B cell (primary cell): ENCODE data around the gene WASF2. TPM values are rescaled to one million over a fixed set of nuclear protein-coding genes. Genes with fewer than 3 reads are reported as not detected.

Experiments used
- ATAC-seq: fragments of 200-7000 bp; cut with Tn5 transposase; one replicate; pipeline ENCODE4 v1.10.0; 2021; ENCODE audit warnings: low read depth, mild to moderate bottlenecking, moderate number of reproducible peaks, moderate library complexity
- CTCF ChIA-PET: fragments of 350-600 bp; sonication (Branson Sonifier 250); formaldehyde crosslinking; loops from one replicate; lab custom pipeline; 2021; ENCODE audit warnings: antibody characterized with exemption, inconsistent platforms; lab: Charles Lee
- POLR2A ChIA-PET: fragments of 350-600 bp; sonication (Branson Sonifier 250); formaldehyde crosslinking; loops from one replicate; lab custom pipeline; 2021; ENCODE audit warnings: antibody characterized with exemption; lab: Charles Lee
- DNase-seq: peaks from one replicate; pipeline ENCODE4 v3.0.0; 2013
- H2AFZ ChIP-seq: 2 replicates; pipeline ENCODE4 v1.6.1; 2012; ENCODE audit warnings: mild to moderate bottlenecking, low read depth, low read length; ENCODE audit not compliant: insufficient read depth, poor library complexity, severe bottlenecking
- H3K27ac ChIP-seq, 2 donors: 1 replicate in 1 of 2; 2 replicates in 1 of 2; pipeline ENCODE4 v1.5.1; 2012 to 2013; ENCODE audit warnings: low read length in 2 of 2, mild to moderate bottlenecking in 2 of 2, moderate library complexity in 1 of 2
- H3K27me3 ChIP-seq, 4 experiments: fragments of 200-600 bp in 1 of 4; sonication (generic) in 1 of 4; replicated peaks in 1 of 4; 1 replicate in 2 of 4; 2 replicates in 2 of 4; pipeline versions ENCODE4 v1.6.1 to v1.7.0; 2013 to 2016; ENCODE audit warnings: low read length in 3 of 4, mild to moderate bottlenecking in 2 of 4, mixed read lengths in 1 of 4, moderate library complexity in 1 of 4; ENCODE audit not compliant: insufficient read depth in 4 of 4, control insufficient read depth in 3 of 4; ENCODE audit errors: control extremely low read depth in 1 of 4
- H3K36me3 ChIP-seq, 2 experiments: replicated peaks in 1 of 2; 1 replicate in 1 of 2; 2 replicates in 1 of 2; pipeline versions ENCODE4 v1.6.1 to v1.7.1; 2013; ENCODE audit warnings: low read length in 1 of 2; ENCODE audit not compliant: insufficient read depth in 2 of 2, control insufficient read depth in 1 of 2; ENCODE audit errors: control extremely low read depth in 1 of 2, extremely low read depth in 1 of 2
- H3K4me1 ChIP-seq, 2 donors: fragments of 200-600 bp in 1 of 2; sonication (generic) in 1 of 2; 1 replicate in 1 of 2; 2 replicates in 1 of 2; pipeline versions ENCODE4 v1.5.1 to v1.6.1; 2013 to 2017; ENCODE audit warnings: low read length in 2 of 2; ENCODE audit not compliant: control insufficient read depth in 2 of 2, insufficient read depth in 2 of 2
- H3K4me2 ChIP-seq: replicated peaks from 2 replicates; pipeline ENCODE3; 2012; ENCODE audit warnings: mild to moderate bottlenecking, low read depth, low read length; ENCODE audit not compliant: poor library complexity, severe bottlenecking
- H3K4me3 ChIP-seq, 5 experiments: fragments of 200-600 bp in 1 of 5; sonication (generic) in 1 of 5; 1 replicate in 3 of 5; 2 replicates in 2 of 5; pipeline versions ENCODE4 v1.5.1 to v1.7.0; 2011 to 2016; ENCODE audit warnings: low read length in 4 of 5, mild to moderate bottlenecking in 4 of 5, low read depth in 2 of 5, control low read depth in 1 of 5, moderate library complexity in 1 of 5; ENCODE audit not compliant: insufficient read depth in 1 of 5; ENCODE audit errors: control extremely low read depth in 1 of 5, extremely low read depth in 1 of 5
- H3K79me2 ChIP-seq: fragments of 200-600 bp; sonication (generic); one replicate; pipeline ENCODE4 v1.6.0; 2016; ENCODE audit warnings: low read length; ENCODE audit not compliant: control insufficient read depth, insufficient read depth
- H3K9ac ChIP-seq: fragments of 200-600 bp; sonication (generic); 2 replicates; pipeline ENCODE4 v1.6.1; 2017; ENCODE audit warnings: mild to moderate bottlenecking, low read length, moderate library complexity
- H3K9me3 ChIP-seq, 3 donors: one replicate each; pipeline versions ENCODE4 v1.6.1 to v1.7.1; 2013; ENCODE audit warnings: low read length in 2 of 3; ENCODE audit not compliant: control insufficient read depth in 2 of 3, insufficient read depth in 1 of 3; ENCODE audit errors: control extremely low read depth in 1 of 3
- H4K20me1 ChIP-seq: 2 replicates; pipeline ENCODE4 v1.6.0; 2012; ENCODE audit warnings: mild to moderate bottlenecking, low read length; ENCODE audit not compliant: insufficient read depth, control insufficient read depth, poor library complexity, severe bottlenecking
- H3K27ac Mint-ChIP-seq: one replicate; pipeline ENCODE4 v1.8.0; 2021; ENCODE audit warnings: mixed read lengths
- H3K27me3 Mint-ChIP-seq: one replicate; pipeline ENCODE4 v1.8.0; 2021; ENCODE audit warnings: mixed read lengths
- H3K4me1 Mint-ChIP-seq: one replicate; pipeline ENCODE4 v1.8.0; 2021; ENCODE audit warnings: mixed read lengths
- H3K4me3 Mint-ChIP-seq: one replicate; pipeline ENCODE4 v1.8.0; 2021; ENCODE audit warnings: mixed read lengths
- H3K9me3 Mint-ChIP-seq: one replicate; pipeline ENCODE4 v1.8.0; 2022; ENCODE audit warnings: mixed read lengths; ENCODE audit not compliant: insufficient read depth
- CTCF ChIP-seq: fragments of 200-600 bp; IDR thresholded peaks from one replicate; pipeline ENCODE4 v1.8.0; 2022; ENCODE audit warnings: antibody characterized with exemption, mild to moderate bottlenecking
- EZH2 ChIP-seq: IDR thresholded peaks from 2 replicates; pipeline ENCODE4 v1.6.1; 2012; ENCODE audit warnings: borderline replicate concordance, low read depth, mild to moderate bottlenecking, moderate library complexity, low read length; ENCODE audit not compliant: insufficient read depth, poor library complexity, severe bottlenecking
- WGBS: methylation state at CpG from one replicate; pipeline ENCODE4 v1.1.5; 2013; ENCODE audit warnings: missing lambda C conversion rate; ENCODE audit not compliant: insufficient coverage; 5-methylcytosine and 5-hydroxymethylcytosine counted together
- intact Hi-C: fragments of 100-400 bp; cut with micrococcal nuclease; formaldehyde crosslinking; loops from one replicate; pipeline ENCODE4 v1.10.0; 2022
- polyA plus RNA-seq: library from polyadenylated mRNA; depleted of rRNA; stranded (reverse); fragments of >200 nt; gene quantifications from 2 replicates; pipeline ENCODE4 v1.2.3, GENCODE V29; 2012
- total RNA-seq, 2 donors: library from RNA; stranded (reverse); fragments of 120-200 nt in 1 of 2; gene quantifications; 1 replicate in 1 of 2; 2 replicates in 1 of 2; pipeline versions ENCODE4 v1.2.3 to v1.2.4, GENCODE V29; 2013 to 2022

The WASF2 gene
- total and polyA plus RNA-seq, 2 donors (not counting 1 experiment from before 2014, with no cell fraction given), result 67.4 to 169 TPM

- no peak for TF ChIP-seq EZH2
- no peak for TF ChIP-seq CTCF
- no peak for ATAC-seq
- Mint-ChIP-seq H3K4me3 (peak overlapping the region; percentile 92), H3K27me3 (no peaks in the 10 kb centered on the region), H3K9me3 (no peaks in the 10 kb centered on the region), H3K27ac (peak overlapping the region; percentile 70), H3K4me1 (peaks cover 56% of the 10 kb centered on the region)
- Histone ChIP-seq H3K4me1 (peaks cover 38 to 58% of the 10 kb centered on the region in 2 donors), H2AFZ (peak overlapping the region; percentile 89), H3K36me3 (no peaks in the 10 kb centered on the region), H3K9me3 (no peaks in the 10 kb centered on the region), H3K4me2 (peak overlapping the region; percentile 96), H3K27ac (no peak overlapping the region), H3K79me2 (no peaks in the 10 kb centered on the region), H3K9ac (peak overlapping the region; percentile 69), H3K4me3 (peak overlapping the region; percentile 48 to 63 (median 57)), H3K27me3 (no peaks in the 10 kb centered on the region), H4K20me1 (peaks cover 8% of the 10 kb centered on the region)
- ChIA-PET POLR2A (interaction anchor here (0.9 kb wide), 1 partner anchor 11 kb away, joined by 3 read pairs; no protein-coding TSS in a partner anchor), CTCF (interaction anchor here (0.5 to 11.1 kb wide), 8 partner anchors 9 to 1051 kb away, joined by 3 to 135 read pairs (median 29); partner anchors contain the start of genes CD164L2, GPR3, MAP3K6 and SYTL1)
- DNase-seq, result no peak
- WGBS, result 52% methylated on average over 9 of the region's 9 CpGs
- intact Hi-C loops, result no loop called here
These were observed 130.2 kb downstream of the WASF2 start for GRCh38 chr1:27359822-27360158.

- 98% methylated on average over 5 of the region's 5 CpGs for WGBS
- peak overlapping the region; percentile 72 for H3K27ac Mint-ChIP-seq
- no peaks in the 10 kb centered on the region for H3K27me3 Mint-ChIP-seq
- Histone ChIP-seq H4K20me1 (peaks cover 8% of the 10 kb centered on the region), H3K9me3 (no peaks in the 10 kb centered on the region), H3K4me1 (peaks cover 36 to 54% of the 10 kb centered on the region in 2 donors), H3K4me3 (no peak overlapping the region), H3K9ac (no peak overlapping the region), H2AFZ (no peak overlapping the region), H3K27ac (no peak overlapping the region), H3K79me2 (no peaks in the 10 kb centered on the region), H3K27me3 (no peaks in the 10 kb centered on the region), H3K36me3 (no peaks in the 10 kb centered on the region), H3K4me2 (no peak overlapping the region)
- ATAC-seq (no peak), DNase-seq (no peak)
- TF ChIP-seq EZH2 (no peak), CTCF (no peak)
- ChIA-PET CTCF (interaction anchor here (1.0 to 11.1 kb wide), 13 partner anchors 10 to 310 kb away, joined by 3 to 135 read pairs (median 22); partner anchors contain the start of genes CD164L2, GPR3, MAP3K6 and SYTL1), POLR2A (no interaction called here)
- H3K4me3 Mint-ChIP-seq, result peak overlapping the region; percentile 92
- peaks cover 50% of the 10 kb centered on the region for H3K4me1 Mint-ChIP-seq
- H3K9me3 Mint-ChIP-seq, result no peaks in the 10 kb centered on the region
- intact Hi-C loops, result no loop called here
These were observed 131.0 kb downstream of the WASF2 start for GRCh38 chr1:27358928-27359313.
